ENCODE data around the gene GLCE.

Gene GLCE

GRCh38 chr15:69181424-69181823 is 21.0 kb downstream of the GLCE start:
- H3K4me3 ChIP-seq = no peak overlapping the region
- H3K27ac ChIP-seq = no peak overlapping the region
- no peak for TF ChIP-seq CTCF (IDR thresholded peaks at IDR 0.05)
- DNase-seq (ENCODE audit: low spot score) = no peak

- H3K4me3 ChIP-seq = no peak overlapping the region
- no peak for TF ChIP-seq CTCF (IDR thresholded peaks at IDR 0.05)
- no peak for DNase-seq (ENCODE audit: low spot score)
- no peak overlapping the region for H3K27ac ChIP-seq
Observed at GRCh38 chr15:69185216-69185615, 24.8 kb downstream of the GLCE start.

GRCh38 chr15:69185706-69186105 is 25.3 kb downstream of the GLCE start:
- no peak overlapping the region for H3K4me3 ChIP-seq
- TF ChIP-seq CTCF (IDR thresholded peaks at IDR 0.05) = no peak
- DNase-seq (ENCODE audit: low spot score) = no peak
- no peak overlapping the region for H3K27ac ChIP-seq

GRCh38 chr15:69189157-69189556 is 28.7 kb downstream of the GLCE start:
- TF ChIP-seq CTCF (IDR thresholded peaks at IDR 0.05) = no peak
- Histone ChIP-seq H3K4me3 (no peak overlapping the region), H3K27ac (no peak overlapping the region)
- DNase-seq (ENCODE audit: low spot score) = no peak

GRCh38 chr15:69190091-69190490 is 29.7 kb downstream of the GLCE start:
- Histone ChIP-seq H3K4me3 (no peak overlapping the region), H3K27ac (no peak overlapping the region)
- no peak for TF ChIP-seq CTCF (IDR thresholded peaks at IDR 0.05)
- DNase-seq (ENCODE audit: low spot score) = no peak

- no peak overlapping the region for H3K4me3 ChIP-seq
- no peak for TF ChIP-seq CTCF (IDR thresholded peaks at IDR 0.05)
- no peak for DNase-seq (ENCODE audit: low spot score)
- no peak overlapping the region for H3K27ac ChIP-seq
Observed at GRCh38 chr15:69190504-69190903, 30.1 kb downstream of the GLCE start.

- no peak for DNase-seq (ENCODE audit: low spot score)
- TF ChIP-seq CTCF (IDR thresholded peaks at IDR 0.05) = no peak
- Histone ChIP-seq H3K4me3 (no peak overlapping the region), H3K27ac (peak overlapping the region; percentile 6 to 56)
Observed at GRCh38 chr15:69194025-69194827, 33.8 kb downstream of the GLCE start.

Data from coronary artery (tissue), 2 donors.